GM19452 (cell line): Measurements from ENCODE around the gene BEST3.
"Not testable (repeated sequence)": the region's sequence is repeated elsewhere in the genome, so short reads cannot be mapped to it uniquely, and the experiment has no call there.

Experiments used
- ATAC-seq: cut with Tn5 transposase; IDR thresholded peaks from one replicate; pipeline ENCODE4 v1.9.1; 2021; ENCODE audit not compliant: unreplicated experiment

BEST3 gene

DNA sequence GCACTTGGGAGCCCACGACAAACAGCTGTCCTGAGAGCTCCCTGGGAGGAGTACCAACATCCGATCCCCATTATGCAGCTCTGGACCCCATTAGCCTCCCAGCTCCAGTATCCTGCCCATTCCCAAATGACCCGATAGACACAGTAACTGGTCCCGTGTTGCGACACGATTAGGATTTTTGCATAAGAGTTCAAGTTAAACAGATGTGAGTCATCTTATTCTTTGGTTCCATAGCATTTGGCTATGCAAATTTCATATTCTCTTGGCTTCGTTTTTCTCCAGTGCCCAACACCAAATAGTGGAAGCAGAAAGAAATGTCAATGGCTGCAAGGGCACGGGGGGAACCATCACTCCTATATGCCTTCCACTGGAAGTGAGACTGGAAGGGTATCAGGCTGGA is 45.4 kb downstream of the BEST3 start:
- no peak for ATAC-seq

DNA sequence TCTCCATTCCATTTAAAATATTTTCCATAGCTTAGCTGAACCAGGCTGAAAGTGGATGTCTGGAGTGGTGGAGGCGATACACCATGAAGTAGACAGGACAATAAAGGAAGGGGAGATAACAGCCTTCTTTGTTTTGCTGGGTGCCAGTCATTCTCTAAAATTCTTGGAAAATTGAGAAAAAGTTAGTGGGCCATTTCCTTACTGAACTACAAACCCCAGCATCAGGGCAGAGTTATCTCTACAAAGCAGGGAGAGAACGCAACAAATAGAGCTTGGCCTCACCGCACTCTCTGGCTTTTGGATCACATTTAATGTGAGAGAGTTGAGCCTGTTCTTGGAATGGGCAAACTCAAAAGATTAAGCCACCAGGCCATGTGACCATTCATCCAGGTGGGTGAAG is 47.2 kb downstream of the BEST3 start:
- ATAC-seq, result no peak

DNA sequence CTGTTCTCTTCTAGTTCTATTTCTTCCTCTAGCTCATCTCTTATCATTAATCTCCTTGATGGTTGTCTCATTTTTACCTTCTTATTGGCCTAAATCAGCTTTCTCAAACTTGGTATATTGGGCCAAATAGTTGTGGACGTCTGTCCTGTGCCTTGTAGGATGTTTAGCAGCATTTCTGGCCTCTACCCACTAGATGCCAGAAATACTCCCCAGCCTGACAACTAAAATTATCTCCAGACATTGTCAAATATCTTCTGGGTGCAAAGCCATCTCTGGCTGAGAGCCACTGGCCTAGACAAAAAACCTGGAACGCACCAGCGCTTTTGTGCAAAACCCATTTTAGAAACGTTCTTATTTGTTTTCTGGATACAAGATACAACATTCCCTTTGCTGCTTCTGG is 49.6 kb downstream of the BEST3 start:
- no peak for ATAC-seq

DNA sequence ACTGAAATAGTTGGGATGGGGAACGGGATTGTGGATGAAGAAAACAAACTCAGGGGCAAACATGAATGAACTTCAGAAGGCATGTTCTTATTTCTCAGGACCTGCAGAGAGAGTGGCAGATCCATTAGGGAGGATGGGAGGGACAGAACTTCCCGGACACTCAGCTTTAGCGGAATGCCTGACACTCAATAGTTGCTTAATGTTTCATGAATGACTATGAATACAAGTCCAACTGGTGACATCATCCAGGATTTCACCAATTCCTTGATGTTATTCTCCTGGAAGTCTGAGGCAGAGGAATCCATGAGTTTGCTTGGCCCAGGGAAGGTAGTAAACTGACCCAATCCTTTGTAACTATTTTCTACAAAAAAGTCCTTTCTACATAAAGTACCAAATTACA is 50.6 kb downstream of the BEST3 start:
- no peak for ATAC-seq

DNA sequence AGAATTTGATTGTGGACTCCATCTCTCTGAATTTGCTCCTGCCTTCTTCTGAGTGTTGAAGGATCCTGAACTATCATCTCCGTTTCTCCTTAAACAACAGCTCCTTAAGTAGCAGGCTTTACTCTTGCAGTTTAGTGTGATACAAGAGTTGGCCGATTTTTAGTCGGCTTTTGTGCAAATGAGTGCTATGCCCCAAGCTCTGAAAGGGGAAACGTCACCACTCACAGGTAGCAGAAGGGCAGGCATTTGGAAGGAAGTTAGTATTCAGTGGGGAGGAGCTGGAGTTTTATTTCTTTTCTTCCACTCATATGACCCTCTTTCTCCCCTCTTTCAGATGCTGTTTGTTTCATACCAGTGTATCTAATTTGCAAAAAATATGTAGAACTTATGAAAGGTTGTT is 51.9 kb downstream of the BEST3 start:
- ATAC-seq, result no peak

DNA sequence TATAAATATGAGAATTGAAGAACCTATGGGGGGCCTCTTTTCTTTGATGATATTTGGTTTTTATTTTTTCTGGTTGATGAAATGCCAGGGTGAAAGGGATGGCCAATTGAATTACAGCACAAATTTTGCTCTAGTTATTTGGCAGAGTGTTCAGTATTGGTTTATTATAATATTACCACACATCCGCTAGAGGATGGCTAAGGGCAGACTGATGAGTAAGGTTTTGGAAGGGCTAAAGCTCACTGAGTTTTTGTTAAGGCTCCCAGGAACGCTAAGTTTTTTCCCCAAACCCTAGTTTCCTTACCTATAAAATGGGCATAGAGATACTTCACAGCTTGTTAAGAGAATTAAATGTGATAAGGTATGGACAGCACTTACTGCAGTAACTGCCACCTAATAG is 54.1 kb downstream of the BEST3 start:
- no peak for ATAC-seq

DNA sequence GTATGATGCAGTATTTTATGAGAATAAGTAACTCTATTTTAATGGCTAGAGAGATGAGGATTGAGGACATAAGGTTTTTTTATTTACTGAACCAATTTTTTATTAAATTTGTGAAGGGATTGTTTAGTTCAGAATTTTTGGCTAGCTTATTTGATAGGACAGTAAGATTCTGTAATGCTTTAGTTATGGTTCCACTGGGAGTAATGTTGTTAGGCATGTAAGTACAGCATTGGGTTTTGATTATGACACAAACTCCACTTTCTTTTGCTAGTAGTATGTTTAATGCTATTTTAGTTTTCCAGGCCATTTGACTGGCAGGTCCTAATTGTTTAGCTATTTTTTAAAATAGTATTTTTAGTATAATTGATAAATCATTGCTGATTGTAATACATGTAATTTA is 54.6 kb downstream of the BEST3 start:
- ATAC-seq, result no peak

DNA sequence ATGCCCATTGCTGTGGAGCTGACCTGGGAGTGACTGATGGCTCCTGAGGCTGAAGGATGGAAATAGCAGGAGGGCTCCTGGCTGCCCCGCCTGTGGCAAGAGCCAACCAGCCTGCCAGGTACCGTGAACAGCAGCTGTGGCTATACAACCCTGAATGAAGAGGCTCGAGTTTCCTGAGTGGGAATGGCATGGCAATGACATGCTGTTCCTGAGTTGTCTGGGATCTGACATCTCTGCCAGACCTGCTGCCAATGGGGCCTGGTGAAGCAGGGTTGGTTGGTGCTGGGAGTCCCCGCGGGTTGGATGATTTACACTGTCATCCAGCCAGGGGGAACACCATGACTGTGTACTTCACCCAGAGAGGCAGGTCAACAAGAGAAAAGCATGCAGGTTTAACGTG is 56.6 kb downstream of the BEST3 start:
- ATAC-seq, result no peak

DNA sequence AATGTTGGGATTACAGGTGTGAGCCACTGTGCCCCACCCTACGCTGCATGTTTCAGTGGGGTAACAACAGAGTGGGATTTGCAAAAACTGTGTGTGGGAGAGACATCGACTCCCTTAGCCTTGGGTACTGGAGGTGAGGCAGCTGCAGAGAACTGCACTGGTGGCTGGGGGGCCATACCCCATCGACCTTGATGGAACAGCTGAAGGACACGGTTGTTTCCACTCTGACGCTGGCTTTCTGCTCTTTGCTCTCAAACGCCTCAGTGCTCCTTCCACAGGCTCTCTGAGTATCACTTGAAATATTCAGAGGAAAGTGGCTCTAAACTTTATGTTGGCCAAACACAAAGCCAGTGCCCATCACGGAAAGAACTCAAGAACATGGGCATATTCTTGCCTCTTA is 57.6 kb downstream of the BEST3 start:
- ATAC-seq, result no peak

DNA sequence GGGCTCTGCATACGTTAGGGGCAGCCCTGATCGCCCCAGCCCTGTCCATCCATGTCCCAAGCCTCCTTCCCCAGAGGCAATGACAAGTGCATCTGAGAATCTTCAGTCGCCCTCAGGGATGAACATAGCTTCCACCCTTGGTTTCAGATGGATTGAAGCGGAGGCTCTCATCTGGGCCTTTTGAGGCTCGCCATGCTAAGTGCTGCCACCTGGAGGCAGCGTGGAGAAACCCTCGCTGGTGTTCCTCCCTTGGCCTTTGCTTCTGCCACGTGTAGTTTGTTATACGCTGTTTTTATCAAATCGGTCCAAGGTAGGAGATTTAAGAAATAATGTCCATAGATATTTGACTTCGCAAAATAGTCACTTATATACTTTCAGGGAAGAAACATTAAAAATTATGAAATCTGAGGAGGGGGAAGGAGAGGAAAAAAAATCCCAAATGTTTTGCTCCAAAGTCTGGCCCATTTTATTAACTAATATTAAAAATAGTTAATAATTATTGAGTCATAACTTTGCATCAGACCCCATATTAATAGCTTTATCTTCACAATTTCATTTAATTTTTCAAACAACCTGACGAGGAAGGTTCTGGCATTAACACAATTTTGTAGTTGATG is 59.6 kb downstream of the BEST3 start:
- ATAC-seq, result no peak

DNA sequence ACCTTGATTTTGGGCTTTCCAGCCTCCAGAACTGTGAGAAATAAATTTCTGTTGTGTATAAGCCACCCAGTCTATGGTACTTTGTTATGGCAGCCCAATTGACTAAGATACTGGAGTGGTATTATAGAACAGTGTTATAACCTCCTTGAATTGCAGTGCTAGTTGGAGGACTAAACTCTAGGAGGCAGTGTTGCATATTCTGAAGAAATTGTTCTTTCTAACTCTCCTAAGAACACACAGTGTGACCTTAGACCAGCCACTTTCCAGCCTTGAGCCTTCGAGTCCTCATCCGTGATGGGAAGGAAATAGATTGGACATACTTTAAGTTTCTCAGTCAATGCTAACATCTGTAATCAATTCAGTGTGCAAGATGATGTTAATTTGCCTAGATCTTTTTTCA is 66.0 kb downstream of the BEST3 start:
- no peak for ATAC-seq

DNA sequence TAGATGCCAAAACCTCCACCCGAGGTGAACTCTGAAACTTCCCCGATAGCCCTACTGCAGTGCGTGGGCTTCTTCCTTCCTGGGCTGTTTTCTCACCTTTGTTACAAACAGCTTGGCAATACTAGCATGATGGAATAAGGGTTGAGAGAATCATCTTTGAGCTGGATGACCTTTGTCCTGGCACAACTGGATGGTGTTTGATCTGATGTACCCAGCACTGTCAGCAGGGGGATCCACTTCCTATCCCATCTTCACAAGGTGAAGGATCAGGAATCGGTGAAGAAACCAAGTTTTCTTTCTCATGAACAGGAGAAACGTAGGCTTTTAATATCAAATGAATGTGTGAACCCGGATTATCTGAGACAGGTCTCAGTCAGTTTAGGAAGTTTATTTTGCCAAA is 68.9 kb downstream of the BEST3 start:
- no peak for ATAC-seq

DNA sequence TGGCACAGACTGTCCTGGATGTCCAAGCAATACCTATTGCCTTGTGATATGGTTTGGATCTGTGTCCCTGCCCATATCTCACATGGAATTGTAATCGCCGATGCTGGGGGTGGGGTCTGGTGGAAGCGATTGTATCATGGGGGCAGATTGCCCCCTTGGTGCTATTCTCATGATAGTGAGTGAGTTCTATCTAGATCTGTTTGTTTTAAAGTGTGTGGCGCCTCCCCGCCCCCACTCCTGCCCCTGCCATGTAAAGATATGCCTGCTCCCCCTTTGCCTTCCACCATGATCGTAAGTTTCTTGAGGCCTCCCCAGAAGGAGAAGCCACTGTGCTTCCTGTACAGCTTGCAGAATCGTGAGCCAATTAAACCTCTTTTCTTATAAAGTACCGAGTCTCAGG is 71.6 kb downstream of the BEST3 start:
- no peak for ATAC-seq

DNA sequence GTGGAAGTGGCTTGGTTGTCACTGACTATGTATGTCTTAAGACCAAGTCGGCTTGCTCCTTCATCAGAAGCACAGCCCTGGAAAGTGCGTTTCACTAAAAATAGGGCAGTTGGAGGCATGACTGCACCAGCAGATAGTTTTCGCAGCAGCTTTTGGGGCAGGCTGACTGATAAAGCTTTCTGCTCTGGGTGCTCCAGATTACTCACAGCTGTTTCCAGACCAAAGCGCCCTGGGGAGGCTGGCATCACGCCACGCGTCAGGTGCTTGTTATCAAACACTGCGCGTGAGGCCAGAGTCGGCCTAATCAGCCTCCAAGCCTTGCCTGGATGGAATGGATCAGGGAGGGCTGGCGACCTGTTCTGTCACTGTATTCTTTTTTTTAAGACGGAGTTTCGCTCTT is 75.1 kb downstream of the BEST3 start:
- no peak for ATAC-seq

DNA sequence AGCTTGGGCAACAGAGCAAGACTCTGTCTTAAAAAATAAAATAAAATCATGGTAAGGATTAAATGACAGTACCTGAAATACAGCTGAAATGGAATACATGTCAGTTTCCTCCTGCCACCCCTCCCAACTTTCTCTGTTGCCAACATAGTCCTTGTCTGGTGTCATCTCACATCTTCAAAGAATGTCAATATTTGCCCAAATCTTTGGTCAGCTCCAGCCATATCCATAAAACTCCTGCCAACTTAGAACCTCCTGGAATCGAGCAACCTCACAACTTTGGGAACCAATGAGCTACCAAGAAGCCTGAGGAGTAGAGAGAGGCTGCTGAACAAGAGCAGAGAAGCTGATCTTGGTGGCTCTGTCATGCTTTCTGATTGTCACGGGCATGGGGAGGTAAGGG is 77.6 kb downstream of the BEST3 start:
- ATAC-seq, result no peak

DNA sequence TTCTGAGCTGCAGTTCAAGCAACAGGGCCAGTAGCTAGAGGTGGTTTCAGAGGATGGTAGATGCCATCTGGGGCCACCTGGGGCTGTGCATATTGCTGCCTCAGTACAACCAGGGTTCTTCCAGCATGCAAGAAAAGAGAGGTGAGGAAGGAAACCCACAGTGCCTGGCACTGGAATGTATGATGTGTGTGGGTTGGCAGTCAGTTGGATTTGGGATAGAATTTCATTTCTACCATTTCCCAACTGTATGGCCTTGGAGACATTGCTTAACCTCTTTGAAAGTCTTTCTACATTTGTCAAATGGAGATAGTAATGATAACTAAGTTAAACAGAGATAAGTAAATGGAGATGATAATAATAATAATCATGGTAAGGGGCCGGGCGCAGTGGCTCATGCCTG is 78.2 kb downstream of the BEST3 start:
- no peak for ATAC-seq

DNA sequence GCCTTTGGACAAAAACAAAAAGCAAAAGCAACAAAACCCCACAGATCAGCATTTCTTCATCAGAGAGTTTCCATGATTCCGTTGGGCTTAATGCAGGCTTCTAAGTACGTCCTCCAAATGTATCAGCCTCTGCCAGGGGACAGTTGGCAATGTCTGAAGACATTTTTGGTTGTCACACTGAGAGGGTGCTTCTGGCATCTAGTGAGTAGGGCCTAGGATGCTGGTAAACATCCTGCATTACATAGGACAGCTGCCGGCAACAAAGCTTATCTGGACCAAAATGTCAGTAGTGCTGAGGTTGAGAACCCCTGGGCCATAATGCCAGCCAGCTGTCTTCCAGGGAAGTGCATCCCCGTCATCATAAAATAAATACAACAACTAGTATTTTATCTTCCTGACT is 79.0 kb downstream of the BEST3 start:
- ATAC-seq, result no peak

DNA sequence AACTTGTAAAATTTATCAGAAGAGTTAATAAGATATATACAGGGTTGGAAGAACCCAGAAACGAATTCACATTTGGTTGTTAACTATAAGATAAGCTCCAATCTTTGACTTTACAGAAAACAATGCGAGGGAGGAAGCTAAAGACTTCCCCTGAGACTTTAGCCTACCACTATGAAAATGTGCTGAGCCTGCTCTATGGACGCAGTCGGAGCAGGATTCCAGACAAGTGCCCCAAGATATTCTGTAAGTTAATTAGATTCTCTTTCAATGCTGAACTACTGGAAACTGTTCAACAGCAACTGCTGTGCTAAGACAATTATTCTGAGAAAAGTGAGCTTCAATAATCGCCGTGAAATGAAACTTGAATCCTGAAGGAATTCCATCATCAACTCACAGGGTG is 80.1 kb downstream of the BEST3 start:
- ATAC-seq, result no peak

DNA sequence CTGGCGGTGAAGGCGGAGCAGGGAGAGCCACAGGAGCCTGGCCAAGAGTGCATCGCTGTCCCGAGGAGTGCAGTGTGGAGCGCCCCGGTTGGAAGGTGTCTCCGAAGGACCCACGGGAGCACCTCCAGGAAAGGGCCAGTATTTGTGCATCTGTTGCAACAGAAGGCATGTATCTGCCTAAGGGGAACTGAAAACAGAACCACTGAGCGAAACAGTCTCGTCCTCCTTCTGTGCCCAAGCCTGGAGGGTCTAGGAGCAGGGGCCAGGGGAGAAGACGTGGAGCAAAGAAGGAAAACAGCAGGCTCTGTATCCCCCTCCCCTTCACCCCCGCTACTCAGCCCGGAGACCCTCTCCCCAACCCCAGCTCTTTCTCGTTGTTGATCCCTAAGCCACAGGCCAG is 83.1 kb downstream of the BEST3 start:
- no peak for ATAC-seq

DNA sequence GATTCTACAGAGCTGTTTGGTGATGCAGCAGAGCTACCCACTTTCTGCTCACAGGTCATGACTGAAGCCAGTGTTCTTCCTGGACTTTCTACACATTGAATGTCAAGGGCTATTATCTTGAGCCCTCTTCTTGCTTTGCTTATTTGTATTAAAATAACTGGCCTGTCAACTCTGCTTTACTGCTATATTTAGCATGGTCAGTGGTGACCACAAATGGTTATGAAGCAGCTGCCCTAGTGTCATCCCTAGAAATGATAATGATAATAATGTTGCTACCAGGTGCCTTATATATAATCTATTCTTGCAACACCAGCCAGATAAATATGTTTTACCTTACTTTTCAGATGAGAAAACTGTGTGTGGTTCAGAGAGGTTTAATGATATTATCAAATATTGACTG is 85.8 kb downstream of the BEST3 start:
- no peak for ATAC-seq

DNA sequence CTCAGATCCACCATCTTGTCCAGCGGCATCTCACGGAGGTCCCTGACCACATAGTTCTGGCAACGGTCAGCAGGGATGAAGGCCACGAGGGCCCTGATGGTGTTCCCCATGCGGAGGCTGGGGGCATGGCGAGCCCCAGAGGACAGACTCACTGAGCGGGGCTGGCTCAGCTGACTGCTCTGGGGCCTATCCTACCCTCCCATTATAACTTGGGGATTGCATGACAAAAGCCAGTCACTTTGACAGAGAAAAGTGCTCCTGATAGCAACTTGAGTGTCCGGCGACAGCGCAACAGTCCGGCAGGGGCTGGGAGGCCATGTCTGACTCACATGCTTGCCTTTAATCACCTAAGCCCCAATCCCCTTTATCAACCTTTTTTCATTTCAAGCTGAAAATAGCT is 88.4 kb downstream of the BEST3 start, which contains the start of gene LRRC10:
Gene LRRC10, minus strand, starts transcription at position 179 of the 400 bp plus-strand sequence. Its CDS starts 69 bp downstream, at position 110.
- ATAC-seq, result no peak

DNA sequence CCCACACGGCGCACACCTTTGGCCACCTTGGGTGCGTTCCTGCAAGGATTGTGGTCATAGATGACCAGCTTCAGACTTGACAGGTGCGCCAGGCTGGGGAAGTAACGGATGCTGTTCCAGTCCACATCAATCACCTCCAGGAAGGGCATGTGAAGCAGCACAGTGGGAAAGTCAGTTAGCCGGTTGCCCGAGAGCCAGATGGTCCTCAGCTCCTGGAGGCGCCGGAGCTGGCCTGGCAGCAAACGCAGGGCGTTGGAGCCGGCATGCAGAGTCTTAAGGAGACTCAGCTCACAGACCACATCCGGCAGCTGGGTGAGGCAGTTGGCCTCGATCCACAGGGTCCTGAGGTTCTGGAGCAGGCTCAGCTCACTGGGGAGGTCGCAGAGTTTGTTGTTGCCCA is 89.0 kb downstream of the BEST3 start:
- ATAC-seq, result no peak

DNA sequence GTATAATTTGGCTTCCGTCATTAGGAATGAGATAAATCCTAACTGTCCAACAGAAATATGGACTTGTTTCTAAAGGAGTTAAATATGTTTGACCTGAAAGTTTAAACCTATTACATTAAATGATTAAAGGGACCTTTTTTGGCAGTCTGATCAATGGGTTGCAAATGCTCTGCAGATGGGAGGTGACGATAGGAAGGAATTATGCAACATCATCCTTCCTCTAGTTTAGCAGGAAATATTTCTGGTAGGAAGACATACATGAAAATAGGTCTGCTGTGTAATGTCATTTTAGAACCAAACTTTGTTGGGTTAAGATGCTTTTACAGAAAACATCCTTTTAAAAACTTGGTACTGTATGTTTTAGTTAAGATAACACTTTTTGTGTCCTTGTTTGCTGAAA is 91.0 kb downstream of the BEST3 start:
- ATAC-seq, result no peak

DNA sequence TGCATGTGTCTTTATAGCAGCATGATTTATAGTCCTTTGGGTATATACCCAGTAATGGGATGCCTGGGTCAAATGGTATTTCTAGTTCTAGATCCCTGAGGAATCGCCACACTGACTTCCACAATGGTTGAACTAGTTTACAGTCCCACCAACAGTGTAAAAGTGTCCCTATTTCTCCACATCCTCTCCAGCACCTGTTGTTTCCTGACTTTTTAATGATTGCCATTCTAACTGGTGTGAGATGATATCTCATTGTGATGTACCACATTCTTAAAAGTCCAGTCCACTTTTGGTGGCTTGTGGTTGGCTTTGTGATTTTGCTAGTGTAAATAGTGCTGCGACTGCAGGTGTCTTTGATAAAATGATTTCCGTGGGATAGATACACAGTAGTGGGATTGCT is 94.8 kb downstream of the BEST3 start:
- ATAC-seq, result not testable (repeated sequence)
